ENCODE measurements around the gene DGKE. TPM values are rescaled to one million over a fixed set of nuclear protein-coding genes. Genes with fewer than 3 reads are reported as not detected.

The DGKE gene
- total and polyA plus RNA-seq, 2 of the 13 experiments (the other 11 are each of a cell fraction or from before 2014, with no cell fraction given), result 3.2 to 5.3 TPM

DNA sequence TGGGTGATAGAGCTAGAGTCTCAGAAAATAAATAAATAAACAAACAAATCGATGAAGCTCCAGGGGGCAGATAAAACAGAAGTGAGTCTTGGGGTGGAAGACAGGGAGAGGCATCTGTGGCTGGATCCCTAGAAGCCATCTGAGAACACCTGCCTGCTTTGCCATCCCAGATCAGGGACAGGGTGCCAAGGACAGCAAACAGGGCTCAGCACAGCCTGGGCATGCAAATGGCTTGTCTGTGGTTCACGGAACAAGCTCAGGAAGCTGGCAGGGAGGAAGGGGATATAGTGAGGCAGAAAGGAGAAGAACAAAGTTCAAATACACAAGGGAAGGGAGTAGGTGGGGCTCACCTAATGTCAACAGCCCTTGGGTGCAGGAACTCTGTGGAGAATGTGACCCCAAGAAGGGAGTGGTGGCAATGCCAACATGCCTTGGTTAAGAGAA lies 52.4 kb downstream of the DGKE start (continued):
- TF ChIP-seq ETV5 (CRISPR knock-in tag; IDR thresholded peaks at IDR 0.05; ENCODE audit: borderline replicate concordance) (peak; percentile 65; the same call in 1 of the 2 replicates), POLR2G (IDR thresholded peaks at IDR 0.05; ENCODE audit: low read depth, low read length) (0 out of 2 replicates have a peak, but pooled peaks have one; percentile 45), SAFB2 (CRISPR knock-in tag; IDR thresholded peaks at IDR 0.05; ENCODE audit: borderline replicate concordance, low read depth) (no peak), KDM2A (CRISPR knock-in tag; IDR thresholded peaks at IDR 0.05; ENCODE audit: borderline replicate concordance, low read depth) (peak; percentile 65; the same call in 1 of the 2 replicates), SRSF1 (optimal IDR thresholded peaks at IDR 0.05; ENCODE audit: low read depth, low read length) (no peak), ZNF891 (CRISPR knock-in tag; IDR thresholded peaks at IDR 0.05) (no peak), ZNF788 (CRISPR knock-in tag; IDR thresholded peaks at IDR 0.05; ENCODE audit: borderline replicate concordance) (no peak), MEIS2 (CRISPR knock-in tag; IDR thresholded peaks at IDR 0.05) (no peak), ATF1 (CRISPR knock-in tag; IDR thresholded peaks at IDR 0.05) (no peak), ISX (CRISPR knock-in tag; conservative IDR thresholded peaks at IDR 0.05) (no peak), ZMYM3 (CRISPR knock-in tag; IDR thresholded peaks at IDR 0.05) (0 out of 2 replicates have a peak, but pooled peaks have one; percentile 27)
- TF ChIP-seq, protein P1, sequence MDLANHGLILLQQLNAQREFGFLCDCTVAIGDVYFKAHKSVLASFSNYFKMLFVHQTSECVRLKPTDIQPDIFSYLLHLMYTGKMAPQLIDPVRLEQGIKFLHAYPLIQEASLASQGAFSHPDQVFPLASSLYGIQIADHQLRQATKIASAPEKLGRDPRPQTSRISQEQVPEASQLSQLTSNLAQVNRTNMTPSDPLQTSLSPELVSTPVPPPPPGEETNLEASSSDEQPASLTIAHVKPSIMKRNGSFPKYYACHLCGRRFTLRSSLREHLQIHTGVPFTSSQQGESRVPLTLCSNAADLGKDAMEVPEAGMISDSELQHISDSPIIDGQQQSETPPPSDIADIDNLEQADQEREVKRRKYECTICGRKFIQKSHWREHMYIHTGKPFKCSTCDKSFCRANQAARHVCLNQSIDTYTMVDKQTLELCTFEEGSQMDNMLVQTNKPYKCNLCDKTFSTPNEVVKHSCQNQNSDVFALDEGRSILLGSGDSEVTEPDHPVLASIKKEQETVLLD (CRISPR knock-in tag; IDR thresholded peaks at IDR 0.05; ENCODE audit: low read depth), result no peak
- TF ChIP-seq, protein P2, sequence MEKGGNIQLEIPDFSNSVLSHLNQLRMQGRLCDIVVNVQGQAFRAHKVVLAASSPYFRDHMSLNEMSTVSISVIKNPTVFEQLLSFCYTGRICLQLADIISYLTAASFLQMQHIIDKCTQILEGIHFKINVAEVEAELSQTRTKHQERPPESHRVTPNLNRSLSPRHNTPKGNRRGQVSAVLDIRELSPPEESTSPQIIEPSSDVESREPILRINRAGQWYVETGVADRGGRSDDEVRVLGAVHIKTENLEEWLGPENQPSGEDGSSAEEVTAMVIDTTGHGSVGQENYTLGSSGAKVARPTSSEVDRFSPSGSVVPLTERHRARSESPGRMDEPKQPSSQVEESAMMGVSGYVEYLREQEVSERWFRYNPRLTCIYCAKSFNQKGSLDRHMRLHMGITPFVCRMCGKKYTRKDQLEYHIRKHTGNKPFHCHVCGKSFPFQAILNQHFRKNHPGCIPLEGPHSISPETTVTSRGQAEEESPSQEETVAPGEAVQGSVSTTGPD (CRISPR knock-in tag; IDR thresholded peaks at IDR 0.05), result no peak
- TF ChIP-seq, protein P3, sequence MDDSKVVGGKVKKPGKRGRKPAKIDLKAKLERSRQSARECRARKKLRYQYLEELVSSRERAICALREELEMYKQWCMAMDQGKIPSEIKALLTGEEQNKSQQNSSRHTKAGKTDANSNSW (CRISPR knock-in tag; IDR thresholded peaks at IDR 0.05; ENCODE audit: borderline replicate concordance), result no peak
- TF ChIP-seq, protein P4, sequence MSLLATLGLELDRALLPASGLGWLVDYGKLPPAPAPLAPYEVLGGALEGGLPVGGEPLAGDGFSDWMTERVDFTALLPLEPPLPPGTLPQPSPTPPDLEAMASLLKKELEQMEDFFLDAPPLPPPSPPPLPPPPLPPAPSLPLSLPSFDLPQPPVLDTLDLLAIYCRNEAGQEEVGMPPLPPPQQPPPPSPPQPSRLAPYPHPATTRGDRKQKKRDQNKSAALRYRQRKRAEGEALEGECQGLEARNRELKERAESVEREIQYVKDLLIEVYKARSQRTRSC (CRISPR knock-in tag; IDR thresholded peaks at IDR 0.05; ENCODE audit: low read depth), result no peak
- TF ChIP-seq, protein P5, sequence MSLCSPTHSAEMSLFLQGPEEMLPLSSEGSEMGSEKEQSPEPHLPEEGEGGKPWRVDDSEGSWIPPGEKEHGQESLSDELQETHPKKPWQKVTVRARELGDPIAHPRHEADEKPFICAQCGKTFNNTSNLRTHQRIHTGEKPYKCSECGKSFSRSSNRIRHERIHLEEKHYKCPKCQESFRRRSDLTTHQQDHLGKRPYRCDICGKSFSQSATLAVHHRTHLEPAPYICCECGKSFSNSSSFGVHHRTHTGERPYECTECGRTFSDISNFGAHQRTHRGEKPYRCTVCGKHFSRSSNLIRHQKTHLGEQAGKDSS (CRISPR knock-in tag; IDR thresholded peaks at IDR 0.05; ENCODE audit: borderline replicate concordance, low read depth), result peak; percentile 42; the same call in 1 of the 2 replicates

All from HepG2 (cell line).